SK-N-MC (cell line): Measurements from ENCODE around the gene ALDH1L1.
A peak's percentile ranks its signal among the peaks of the same experiment; 100 is the strongest.

ENCODE experiments used
- DNase-seq: peaks from one replicate; pipeline ENCODE4 v3.0.0-alpha.2; 2011; ENCODE audit warnings: low read depth, low spot score
- H3K27ac ChIP-seq: fragments of 200-600 bp; sonication (generic); 2 replicates; pipeline ENCODE4 v1.5.1; 2016; ENCODE audit warnings: mixed run types
- H3K36me3 ChIP-seq: fragments of 200-600 bp; sonication (generic); 2 replicates; pipeline ENCODE4 v1.6.1; 2017; ENCODE audit warnings: antibody characterized with exemption, low read length, mixed read lengths; ENCODE audit not compliant: insufficient read depth
- H3K4me3 ChIP-seq: fragments of 200-600 bp; sonication (generic); 2 replicates; pipeline ENCODE4 v1.5.1; 2016
- H3K9ac ChIP-seq: fragments of 200-600 bp; sonication (generic); 2 replicates; pipeline ENCODE4 v1.8.0; 2017; ENCODE audit warnings: mixed run types, mixed read lengths; ENCODE audit not compliant: insufficient read length
- H3K9me3 ChIP-seq: fragments of 200-600 bp; sonication (generic); 2 replicates; pipeline ENCODE4 v1.6.1; 2017; ENCODE audit warnings: low read depth, mild to moderate bottlenecking, antibody characterized with exemption, low read length, moderate library complexity, mixed read lengths
- EZH2 ChIP-seq: fragments of 200-600 bp; sonication (generic); IDR thresholded peaks from one replicate; pipeline ENCODE4 v1.6.1; 2017; ENCODE audit warnings: antibody characterized with exemption
- FOXP2 ChIP-seq: optimal IDR thresholded peaks from 2 replicates; pipeline ENCODE3; 2011; ENCODE audit warnings: mild to moderate bottlenecking, moderate library complexity; ENCODE audit not compliant: insufficient read depth; ENCODE audit errors: extremely low read length, control extremely low read depth
- POLR2AphosphoS5 ChIP-seq: IDR thresholded peaks from 2 replicates; pipeline ENCODE4 v1.6.1; 2012; ENCODE audit warnings: mild to moderate bottlenecking, low read depth, low read length, borderline replicate concordance

The ALDH1L1 gene

DNA sequence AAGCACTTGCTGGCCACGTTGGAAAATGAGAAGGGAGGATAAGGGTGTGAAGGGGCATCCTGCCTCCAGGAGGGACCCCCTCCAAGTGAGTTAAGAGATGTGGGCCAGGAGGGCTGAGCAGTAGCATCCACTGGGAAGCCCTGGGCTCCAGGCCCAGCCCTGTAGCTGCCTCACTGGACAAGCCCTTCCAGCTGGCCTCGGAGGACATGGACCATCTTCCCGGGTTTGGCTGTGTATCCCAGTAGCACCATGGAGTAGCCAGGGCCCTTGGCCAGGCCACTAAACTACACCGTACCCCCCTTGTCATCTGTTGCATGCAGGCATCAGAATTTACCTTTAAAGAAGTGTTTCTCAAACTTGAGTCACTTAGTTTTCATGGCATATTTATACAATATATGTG lies 29.4 kb upstream of the ALDH1L1 start:
- no peak for DNase-seq
- Histone ChIP-seq H3K4me3 (no peak overlapping the region), H3K9ac (peak overlapping the region; percentile 4), H3K9me3 (no peaks in the 10 kb centered on the region), H3K36me3 (no peaks in the 10 kb centered on the region), H3K27ac (peak overlapping the region; percentile 97)
- TF ChIP-seq POLR2AphosphoS5, result no peak
- TF ChIP-seq EZH2, result no peak

DNA sequence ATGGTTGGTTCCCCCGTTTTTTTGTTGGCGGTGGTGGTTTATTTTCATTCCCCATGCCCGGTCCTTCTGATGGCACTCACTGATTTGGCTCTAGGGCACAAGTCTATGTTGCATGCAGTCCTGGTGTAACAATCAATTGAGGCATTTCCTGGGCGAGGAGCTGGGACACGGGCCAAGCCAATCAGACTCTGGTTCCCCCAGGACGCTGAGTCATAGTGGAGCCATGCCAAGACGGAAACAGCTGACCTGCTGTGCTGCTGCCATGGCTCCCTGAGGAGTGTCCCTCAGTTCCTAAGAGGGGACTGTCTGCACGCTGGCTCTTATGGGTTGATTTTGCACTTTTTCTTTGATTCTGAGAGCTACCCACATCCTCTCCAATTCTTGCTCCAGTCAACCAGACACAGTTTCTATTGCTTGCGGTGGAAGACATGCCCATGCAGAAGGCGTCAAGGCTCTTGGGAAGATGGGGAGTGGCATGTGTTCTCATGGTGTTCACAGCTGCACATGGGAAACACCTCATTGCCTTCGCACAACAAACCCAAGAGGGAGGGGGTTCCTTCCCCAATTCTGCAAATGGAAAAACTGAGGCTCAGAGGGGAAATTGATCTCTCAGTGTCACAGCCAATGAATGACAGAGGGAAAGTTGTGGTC lies 28.3 kb upstream of the ALDH1L1 start:
- Histone ChIP-seq H3K36me3 (no peaks in the 10 kb centered on the region), H3K9ac (peak overlapping the region; percentile 56), H3K9me3 (no peaks in the 10 kb centered on the region), H3K4me3 (peak overlapping the region; percentile 63), H3K27ac (peak overlapping the region; percentile 97)
- peak; percentile 100 for DNase-seq
- peak; percentile 85 for TF ChIP-seq POLR2AphosphoS5
- TF ChIP-seq FOXP2, result no peak

GRCh38 chr3:126208182-126208581 lies 27.8 kb upstream of the ALDH1L1 start:
- peak overlapping the region; percentile 63 for H3K4me3 ChIP-seq
- H3K27ac ChIP-seq, result peak overlapping the region; percentile 97
- DNase-seq, result no peak
- no peaks in the 10 kb centered on the region for H3K36me3 ChIP-seq
- H3K9ac ChIP-seq, result peak overlapping the region; percentile 56
- TF ChIP-seq FOXP2, result no peak
- no peak for TF ChIP-seq EZH2
- TF ChIP-seq POLR2AphosphoS5, result no peak
- no peaks in the 10 kb centered on the region for H3K9me3 ChIP-seq

GRCh38 chr3:126207166-126207565 lies 26.8 kb upstream of the ALDH1L1 start:
- no peaks in the 10 kb centered on the region for H3K9me3 ChIP-seq
- peak overlapping the region; percentile 97 for H3K27ac ChIP-seq
- H3K36me3 ChIP-seq, result no peaks in the 10 kb centered on the region
- TF ChIP-seq POLR2AphosphoS5, result no peak
- no peak for TF ChIP-seq EZH2
- no peak for TF ChIP-seq FOXP2
- no peak overlapping the region for H3K4me3 ChIP-seq
- DNase-seq, result no peak
- no peak overlapping the region for H3K9ac ChIP-seq

DNA sequence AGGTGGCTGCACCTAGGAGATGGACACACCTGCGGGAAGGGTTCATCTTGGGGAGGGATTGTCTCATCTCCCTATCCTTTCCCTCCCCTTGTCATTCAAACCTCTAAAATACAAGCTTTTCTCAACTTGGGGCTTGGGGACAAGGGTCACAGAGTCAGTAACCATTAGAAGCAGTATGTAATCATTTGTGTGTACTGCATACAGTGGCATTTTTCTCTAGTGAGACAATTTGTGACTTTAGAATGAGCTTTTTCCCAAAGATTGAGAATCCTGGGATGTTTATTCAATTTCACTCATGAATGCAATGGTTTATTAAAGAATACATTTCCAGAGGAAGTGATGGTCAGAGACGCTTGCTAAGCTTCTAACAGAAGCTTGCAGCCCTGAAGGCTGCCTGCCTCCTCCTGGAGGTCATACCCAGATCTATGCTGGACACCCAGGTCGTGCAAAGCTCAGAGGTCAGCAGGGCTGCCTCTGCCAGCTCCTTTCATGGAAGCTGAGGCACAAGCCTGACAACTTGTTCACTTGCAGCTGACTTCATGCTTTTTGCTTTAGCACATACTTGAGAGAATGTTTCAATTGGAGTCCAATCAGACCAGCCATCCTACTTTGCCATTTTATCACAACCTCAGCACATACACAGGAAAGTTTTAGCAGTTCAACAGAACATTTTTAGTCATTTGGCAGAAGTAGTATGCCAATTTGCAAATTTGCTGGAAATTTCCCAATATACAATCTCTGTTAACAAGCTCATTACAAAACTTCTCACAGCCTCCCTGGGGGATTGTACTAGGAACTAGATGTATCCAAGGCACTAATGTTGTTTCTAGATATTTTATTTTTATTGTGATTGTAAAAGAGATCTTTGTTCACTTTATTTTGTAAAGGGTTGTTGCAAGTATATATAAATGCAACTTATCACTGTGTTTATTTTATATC lies 25.6 kb upstream of the ALDH1L1 start:
- Histone ChIP-seq H3K27ac (peak overlapping the region; percentile 97), H3K9ac (no peak overlapping the region), H3K9me3 (no peaks in the 10 kb centered on the region)

DNA sequence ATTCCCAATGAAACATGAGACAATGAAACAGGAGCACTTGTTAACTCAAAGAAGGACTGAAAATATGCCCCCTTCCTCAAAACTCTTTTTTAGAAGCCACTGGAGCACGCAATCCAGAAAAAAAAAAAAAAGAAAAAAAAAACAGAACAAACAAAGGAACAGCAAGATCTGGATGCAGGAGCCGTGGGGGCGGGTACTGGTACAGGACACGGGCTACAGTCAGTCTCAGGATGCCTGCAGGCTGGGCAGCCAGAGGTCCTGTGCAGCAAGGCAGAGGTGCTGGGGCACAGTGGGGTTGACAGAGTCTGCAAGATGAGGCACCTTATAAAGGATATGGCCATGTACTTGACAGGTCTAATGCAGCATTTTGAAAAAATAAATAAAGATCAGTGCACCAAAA lies 22.3 kb upstream of the ALDH1L1 start:
- Histone ChIP-seq H3K9ac (no peak overlapping the region), H3K27ac (peak overlapping the region; percentile 92), H3K9me3 (no peaks in the 10 kb centered on the region; the same call in 1 of the 2 replicates), H3K4me3 (no peak overlapping the region), H3K36me3 (no peaks in the 10 kb centered on the region)
- DNase-seq, result no peak
- TF ChIP-seq POLR2AphosphoS5 (no peak), EZH2 (no peak), FOXP2 (no peak)

More for the DNA sequence above, 25.6 kb upstream of the ALDH1L1 start:
- Histone ChIP-seq H3K4me3 (peak overlapping the region; percentile 11; the same call in 1 of the 2 replicates), H3K36me3 (no peaks in the 10 kb centered on the region)
- TF ChIP-seq EZH2, result no peak
- peak; percentile 17; the same call in 1 of the 2 replicates for TF ChIP-seq POLR2AphosphoS5
- TF ChIP-seq FOXP2, result no peak
- DNase-seq, result peak; percentile 86

- TF ChIP-seq POLR2AphosphoS5, result no peak
- TF ChIP-seq FOXP2, result no peak
- no peak for TF ChIP-seq EZH2
- Histone ChIP-seq H3K9me3 (peaks cover 3% of the 10 kb centered on the region; the same call in 1 of the 2 replicates), H3K9ac (no peak overlapping the region), H3K36me3 (no peaks in the 10 kb centered on the region), H3K4me3 (no peak overlapping the region), H3K27ac (peak overlapping the region; percentile 92)
- no peak for DNase-seq
Measured at GRCh38 chr3:126202276-126202675, 21.9 kb upstream of the ALDH1L1 start.

- Histone ChIP-seq H3K36me3 (no peaks in the 10 kb centered on the region), H3K9ac (no peak overlapping the region), H3K27ac (peak overlapping the region; percentile 92), H3K9me3 (peaks cover 5% of the 10 kb centered on the region; the same call in 1 of the 2 replicates), H3K4me3 (peak overlapping the region; percentile 12; the same call in 1 of the 2 replicates)
- no peak for TF ChIP-seq FOXP2
- TF ChIP-seq EZH2, result no peak
- TF ChIP-seq POLR2AphosphoS5, result peak; percentile 62; the same call in 1 of the 2 replicates
- peak; percentile 77 for DNase-seq
Measured at GRCh38 chr3:126201168-126201567, 20.8 kb upstream of the ALDH1L1 start.
